ENCODE results near the gene C12orf60.
"Not testable (repeated sequence)": the region's sequence is repeated elsewhere in the genome, so short reads cannot be mapped to it uniquely, and the experiment has no call there.

The C12orf60 gene, protein sequence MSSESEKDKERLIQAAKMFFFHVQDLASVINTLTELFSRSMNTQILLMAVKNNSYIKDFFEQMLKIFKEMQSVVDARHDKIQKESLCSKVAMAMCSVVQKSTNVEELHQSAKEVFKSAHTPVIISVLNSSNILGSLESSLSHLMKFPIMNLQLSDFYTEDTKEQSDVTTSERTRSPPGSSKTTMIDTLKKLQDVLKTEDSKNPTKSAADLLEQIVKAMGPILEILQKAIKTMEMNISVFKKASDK

DNA sequence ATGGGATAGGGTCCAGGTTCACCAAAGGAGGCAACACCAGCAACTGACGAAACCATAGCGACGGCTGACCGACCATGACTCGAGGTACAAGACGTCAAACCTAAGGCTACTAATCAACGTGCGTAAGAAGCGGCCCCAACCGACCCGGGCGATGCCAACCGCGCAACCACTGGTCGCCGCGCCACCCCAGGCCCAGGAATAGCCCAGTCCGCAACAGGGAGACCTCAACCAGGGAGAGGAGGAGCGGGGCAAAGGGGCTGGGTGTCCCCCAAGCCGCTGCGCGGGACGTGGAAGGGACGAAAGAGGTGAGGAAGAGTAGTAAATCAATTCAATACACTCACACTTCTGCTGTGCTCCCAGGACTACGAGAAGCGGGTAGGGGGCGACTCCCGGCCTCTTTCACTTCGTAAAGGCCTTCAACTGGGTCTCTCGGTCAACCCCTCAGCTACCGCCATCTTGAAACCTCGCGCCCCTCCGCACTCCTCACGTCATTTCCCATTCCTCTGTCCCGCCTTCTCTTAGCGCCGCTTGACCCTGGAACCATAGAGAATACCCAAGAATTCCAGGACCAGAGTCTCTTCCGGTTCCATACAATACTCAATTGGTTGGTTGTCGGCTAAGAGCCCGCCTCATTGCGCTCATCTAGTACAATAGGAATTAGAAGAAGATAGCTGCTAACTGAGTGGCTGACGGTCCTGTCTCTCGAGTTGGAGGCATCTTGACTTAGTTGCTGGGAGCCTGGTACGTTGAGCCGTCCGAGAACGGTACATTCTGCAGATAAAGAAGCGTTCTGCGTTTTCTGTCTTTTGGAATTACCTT lies at the start of gene C12orf60, which contains the start of gene WBP11:
Gene C12orf60, plus strand, starts transcription at position 660 of the 819 bp plus-strand sequence. CDS start 19,266 bp downstream, outside the sequence.
Gene WBP11, minus strand, starts transcription at position 468 of the 819 bp plus-strand sequence. CDS start 2,095 bp downstream, outside the sequence.
- DNase-seq, result peak; percentile 31 to 98 (median 89)

DNA sequence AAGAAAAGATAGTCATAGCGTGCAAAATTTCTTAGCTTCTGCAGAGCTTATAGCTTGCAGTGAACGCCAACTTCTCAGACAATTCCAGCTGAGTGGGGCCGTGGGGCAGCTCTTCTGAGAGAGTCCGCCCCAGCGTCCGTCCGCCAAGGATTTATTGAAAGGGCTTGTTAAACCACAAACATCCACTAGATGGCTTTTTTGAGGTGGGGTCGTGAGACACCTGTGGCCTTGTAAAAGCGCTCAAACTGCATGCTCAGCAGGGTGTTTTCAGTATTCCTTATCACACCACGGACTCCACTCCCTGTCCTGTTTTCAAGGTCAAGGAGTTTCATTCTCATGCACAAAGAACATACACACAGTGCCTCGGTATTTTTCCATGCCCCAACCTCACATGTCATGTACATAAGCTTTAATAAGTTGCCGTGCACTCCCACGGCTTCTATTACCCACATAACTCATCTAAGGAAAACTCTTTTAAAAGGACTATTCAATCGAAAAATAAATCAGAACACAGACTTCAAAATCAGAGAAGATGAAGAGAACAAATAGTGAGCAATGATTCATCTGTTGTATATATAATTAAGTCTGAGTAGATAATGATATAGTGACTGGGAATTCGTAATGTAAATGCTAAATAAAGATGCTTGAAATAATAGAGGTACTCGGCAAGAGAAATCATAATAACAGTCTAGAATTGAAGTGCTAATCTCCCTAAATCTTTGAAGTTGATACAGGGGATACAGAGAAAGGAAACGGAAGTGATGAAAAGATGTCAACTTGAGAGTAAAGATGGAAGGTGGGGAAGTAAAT lies 46.9 kb upstream of the C12orf60 start:
- peak in 1 of 51 donors; percentile 28 for DNase-seq

DNA sequence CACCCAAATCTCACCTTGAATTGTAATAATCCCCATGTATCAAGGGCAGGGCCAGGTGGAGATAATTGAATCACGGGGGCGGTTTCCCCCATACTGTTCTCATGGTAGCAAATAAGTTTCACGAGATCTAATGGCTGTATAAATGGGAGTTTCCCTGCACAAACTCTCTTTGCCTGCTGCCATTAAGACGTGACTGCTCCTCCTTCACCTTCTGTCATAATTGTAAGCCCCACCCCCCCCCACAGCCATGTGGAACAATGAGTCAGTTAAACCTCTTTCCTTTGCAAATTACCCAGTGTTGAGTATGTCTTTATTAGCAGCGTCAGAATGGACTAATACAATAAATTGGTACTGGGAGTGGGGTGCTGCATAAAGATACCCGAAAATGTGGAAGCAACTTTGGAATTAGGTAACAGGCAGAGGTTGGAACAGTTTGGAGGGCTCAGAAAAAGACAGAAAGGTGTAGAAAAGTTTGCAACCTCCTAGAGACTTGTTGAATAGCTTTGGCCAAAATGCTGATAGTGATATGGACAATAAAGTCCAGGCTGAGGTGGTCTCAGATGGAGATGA lies 43.7 kb upstream of the C12orf60 start:
- DNase-seq, result not testable (repeated sequence)

DNA sequence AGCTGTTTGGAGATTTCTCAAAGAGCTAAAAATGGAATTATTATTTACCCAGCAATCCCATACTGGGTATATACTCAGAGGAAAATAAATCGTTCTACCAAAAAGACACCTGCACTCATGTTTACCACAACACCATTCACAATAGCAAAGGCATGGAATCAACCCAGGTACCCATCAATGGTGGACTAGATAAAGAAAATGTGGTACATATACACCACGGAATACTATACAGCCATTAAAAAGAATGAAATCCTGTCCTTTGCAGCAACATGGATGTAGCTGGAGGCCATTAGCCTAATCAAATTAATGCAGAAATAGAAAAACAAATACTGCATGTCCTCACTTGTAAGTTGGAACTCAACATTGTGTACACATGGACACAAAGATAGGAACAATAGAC lies 38.1 kb upstream of the C12orf60 start:
- DNase-seq, result no peak

DNA sequence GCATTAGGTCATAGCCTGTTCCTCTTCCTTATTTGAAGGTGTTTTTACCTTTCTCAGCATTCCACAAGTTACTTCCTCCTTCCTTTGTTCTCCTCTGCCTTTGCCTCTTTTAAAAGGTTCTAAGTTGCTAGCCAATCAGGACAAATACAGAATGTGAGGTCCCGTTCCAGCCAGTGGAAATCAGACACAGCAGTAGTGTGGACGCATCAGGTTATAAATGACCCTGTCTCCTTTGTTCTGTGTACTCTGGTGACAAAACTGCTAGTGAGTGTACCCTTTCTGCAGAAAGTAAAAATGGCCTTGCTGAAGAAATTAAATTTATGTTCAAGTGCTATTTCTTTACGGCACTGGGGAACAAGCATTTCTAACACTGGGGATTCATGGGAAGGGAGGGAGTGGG lies 37.5 kb upstream of the C12orf60 start:
- not testable (repeated sequence) for DNase-seq

DNA sequence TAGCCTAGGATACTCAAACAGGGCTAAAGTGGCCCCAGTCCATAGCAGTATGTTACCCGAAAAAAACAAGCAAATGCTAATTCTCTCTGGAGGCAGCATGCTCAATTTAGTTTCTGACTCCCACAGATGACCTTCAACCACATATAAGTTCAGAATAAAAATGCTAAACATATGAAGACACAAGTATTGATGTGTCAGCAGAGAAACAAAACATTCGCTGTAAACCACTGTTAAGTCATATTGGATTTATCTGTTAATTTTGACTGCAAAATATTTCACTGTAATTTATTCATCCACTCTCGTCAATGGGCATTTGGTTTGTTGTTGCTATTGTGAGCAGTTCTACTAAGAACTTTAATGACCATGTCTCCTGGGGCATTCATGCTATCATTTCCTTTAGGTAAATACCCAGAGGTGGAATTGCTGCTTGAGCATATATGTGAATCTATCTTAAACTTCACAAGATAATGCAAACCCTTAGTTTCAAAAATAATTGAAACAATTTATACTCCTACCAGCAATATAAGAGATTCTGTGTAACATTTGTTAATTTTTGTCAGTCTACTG lies 36.7 kb upstream of the C12orf60 start:
- no peak for DNase-seq

DNA sequence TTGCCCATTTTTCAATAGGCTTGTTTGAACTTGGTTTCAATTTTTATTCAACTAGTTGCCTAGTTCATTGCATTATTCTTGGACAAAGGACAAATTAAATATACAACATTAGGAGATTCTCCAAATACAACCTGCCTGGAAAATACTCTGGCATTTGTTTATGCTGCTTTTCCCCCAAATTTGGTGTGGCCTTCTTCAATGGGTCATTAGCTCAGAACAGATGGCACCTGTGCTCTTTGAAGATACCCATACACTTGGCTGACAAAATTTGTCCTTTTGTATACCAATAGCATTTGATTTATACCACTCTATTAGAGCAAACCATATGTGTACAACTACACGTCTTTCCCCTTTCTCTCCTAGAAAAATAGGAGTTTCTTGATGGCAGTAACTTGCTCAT lies 35.9 kb upstream of the C12orf60 start:
- DNase-seq, result no peak

DNA sequence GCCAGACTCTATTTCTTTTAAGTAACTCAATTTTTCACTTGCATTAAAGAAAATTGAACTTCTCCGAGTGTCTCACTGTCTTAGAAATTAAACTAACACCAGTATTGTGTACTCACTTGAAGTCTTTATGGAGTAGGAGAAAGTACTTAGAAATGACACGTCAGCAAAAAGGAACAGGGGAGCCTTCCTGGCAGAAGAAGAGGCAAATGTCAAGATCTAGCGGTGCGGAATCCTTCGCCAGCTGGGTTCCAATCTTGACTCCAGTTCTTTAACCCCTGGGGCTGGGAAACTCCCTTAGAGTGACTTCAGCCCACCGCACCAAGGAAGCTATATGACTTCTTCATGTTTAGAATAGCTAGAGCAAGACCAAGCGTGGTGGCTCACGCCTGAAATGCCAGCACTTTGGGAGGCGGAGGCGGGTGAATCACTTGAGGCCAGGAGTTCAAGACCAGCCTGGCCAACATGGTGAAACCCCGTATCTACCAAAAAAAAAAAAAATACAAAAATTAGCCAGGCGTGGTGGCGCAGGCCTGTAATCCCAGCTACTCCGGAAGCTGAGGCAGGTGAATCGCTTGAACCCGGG lies 34.6 kb upstream of the C12orf60 start:
- no peak for DNase-seq

DNA sequence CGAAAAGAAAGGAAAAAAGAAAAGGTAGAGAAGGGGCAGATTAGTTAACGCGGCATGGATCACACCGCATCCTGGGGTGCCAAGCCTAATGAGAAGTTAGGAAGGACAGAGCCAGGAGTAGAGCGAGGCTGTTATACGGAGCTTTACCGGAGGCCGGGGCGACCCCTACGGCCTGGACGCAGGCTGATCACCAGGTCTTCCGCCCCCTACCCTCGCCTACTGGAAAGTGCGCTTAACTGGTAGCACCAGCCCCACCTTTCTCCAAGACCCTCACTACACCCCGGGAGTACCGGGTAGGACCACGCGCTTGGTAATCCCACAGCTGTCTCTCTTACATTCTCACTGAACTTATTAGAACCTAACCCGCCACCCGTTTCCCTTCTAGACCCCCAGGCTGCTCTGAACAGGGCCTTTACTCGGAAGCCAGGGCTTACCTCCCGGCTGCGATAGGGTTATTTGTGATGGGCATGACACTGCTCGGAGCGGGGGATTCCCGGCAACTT lies 34.0 kb upstream of the C12orf60 start:
- peak in 6 of 51 donors; percentile 13 to 38 (median 29) for DNase-seq

DNA sequence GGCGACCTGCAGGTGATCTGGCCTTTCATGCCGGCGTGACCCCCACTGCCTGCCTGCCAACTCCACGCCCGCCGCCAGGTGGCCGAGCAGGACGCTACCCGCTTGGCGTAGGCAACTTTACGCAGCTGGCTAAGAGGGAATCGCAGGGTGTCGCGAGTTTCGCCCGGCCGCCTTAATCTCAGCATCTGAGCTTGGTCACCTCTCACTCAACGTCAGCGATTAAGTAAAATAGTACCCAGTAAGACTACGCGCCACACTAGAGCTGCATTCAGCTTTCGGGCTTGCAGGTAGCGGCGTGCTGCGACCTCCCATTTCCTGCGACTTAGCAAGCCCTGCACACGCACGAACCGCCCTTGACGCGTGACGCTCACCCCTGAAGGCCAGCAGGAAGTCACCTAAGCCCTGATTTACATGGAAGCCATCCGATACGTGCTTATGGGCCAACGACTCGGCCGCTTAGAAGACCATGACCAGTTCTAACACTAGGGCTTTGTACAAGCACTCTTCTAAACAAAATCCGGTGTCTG lies 33.4 kb upstream of the C12orf60 start:
- peak in 49 of 51 donors; percentile 13 to 83 (median 50) for DNase-seq

DNA sequence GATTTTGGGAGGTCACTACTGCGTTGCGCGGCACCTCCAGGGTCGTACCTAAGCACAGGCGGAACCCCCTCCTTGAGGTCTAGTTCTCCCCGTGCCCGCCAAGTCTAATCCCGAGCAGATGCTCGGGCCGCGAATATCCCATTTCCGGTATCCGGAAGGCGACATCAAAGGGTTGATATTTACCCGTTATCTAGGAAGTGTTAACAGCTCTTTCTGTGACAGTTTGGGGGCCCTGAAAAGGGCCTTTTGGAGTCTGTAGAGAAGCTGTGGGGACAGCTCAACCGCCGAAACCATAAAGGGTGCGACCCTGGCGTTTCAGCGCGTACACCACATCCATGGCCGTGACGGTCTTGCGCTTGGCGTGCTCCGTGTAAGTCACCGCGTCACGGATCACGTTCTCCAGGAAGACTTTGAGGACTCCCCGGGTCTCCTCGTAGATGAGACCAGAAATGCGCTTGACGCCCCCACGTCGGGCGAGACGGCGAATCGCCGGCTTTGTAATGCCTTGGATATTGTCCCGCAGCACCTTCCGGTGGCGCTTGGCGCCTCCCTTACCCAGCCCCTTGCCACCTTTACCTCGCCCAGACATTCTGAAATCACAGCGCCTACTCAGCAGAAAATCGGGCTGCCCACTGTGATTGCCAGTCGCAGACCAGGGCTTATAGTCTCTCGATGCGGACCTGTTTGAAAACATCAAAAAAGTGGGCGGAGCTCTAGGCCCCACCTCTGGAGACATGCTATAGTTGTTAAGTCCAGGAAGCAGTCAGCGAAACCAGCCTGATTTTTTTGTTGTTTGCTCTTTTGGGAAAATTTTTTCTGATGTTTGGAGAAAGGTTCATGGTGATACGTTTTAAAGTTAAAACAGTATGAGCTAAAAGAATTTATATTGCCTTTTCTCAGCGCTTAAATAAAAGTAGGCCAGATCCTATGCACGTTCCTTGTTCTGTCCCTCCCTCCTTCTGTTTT lies 32.7 kb upstream of the C12orf60 start:
- peak; percentile 30 to 93 (median 76) for DNase-seq

DNA sequence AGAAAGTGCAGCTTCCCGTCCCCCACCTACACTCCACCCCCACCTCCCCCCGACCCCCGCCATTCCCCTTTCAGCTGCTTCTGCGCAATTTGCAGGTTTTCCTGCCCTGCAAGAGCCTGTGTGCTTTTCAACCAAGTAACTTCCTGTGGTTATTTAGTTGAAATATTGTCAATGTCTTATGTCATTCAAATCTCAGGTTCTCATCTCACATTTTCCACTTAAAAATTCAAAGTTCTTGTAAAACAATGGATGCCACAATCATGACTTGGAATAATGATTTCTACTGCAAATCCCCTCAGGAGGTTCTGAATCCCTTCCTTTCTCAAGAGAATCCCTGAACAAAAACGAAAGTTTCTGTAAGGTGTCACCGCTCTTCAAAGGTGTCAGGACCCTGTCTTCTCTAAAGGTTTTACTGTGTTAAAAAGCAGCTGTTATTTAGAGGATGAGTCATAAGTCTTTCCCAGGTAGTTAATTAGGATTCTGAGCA lies 31.8 kb upstream of the C12orf60 start:
- DNase-seq, result no peak

DNA sequence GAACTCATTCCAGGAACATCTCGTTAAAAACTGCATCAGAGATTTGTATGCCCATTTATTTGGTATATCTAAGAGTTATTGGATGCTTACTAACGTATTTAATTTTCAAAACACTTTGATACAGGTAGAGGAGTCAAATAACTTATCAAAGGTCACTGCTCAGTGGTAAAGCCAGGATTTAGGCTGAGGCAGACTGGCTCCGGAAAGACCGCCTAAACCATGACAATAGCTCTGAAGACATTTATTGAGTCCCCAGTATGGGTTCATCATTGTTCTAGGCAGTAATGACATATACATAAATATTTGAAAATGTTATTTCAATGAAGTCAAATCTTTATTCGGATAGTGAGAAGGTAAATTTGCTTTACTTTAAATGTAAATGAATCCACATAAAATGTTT lies 30.5 kb upstream of the C12orf60 start:
- DNase-seq, result no peak

DNA sequence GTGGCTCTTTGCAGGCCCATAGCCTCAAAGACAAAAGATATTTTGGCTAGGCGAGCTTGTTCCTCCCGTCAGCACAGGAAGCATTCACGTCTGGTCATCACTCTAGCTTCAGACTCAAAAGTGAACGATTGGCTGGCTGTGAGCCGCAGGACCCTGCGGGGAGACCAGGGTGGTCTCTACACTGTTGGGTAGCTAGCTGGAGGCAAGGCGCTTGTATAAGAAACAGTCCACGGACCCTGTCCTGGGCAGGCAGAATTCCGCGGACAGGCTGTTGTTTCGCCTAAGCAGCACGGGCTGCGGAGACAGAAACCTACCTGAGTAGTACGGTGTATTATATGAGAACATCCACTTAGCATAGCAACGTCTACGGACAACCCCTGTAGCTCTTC lies 29.8 kb upstream of the C12orf60 start:
- DNase-seq, result peak in 5 of 51 donors; percentile 14 to 58 (median 35)

DNA sequence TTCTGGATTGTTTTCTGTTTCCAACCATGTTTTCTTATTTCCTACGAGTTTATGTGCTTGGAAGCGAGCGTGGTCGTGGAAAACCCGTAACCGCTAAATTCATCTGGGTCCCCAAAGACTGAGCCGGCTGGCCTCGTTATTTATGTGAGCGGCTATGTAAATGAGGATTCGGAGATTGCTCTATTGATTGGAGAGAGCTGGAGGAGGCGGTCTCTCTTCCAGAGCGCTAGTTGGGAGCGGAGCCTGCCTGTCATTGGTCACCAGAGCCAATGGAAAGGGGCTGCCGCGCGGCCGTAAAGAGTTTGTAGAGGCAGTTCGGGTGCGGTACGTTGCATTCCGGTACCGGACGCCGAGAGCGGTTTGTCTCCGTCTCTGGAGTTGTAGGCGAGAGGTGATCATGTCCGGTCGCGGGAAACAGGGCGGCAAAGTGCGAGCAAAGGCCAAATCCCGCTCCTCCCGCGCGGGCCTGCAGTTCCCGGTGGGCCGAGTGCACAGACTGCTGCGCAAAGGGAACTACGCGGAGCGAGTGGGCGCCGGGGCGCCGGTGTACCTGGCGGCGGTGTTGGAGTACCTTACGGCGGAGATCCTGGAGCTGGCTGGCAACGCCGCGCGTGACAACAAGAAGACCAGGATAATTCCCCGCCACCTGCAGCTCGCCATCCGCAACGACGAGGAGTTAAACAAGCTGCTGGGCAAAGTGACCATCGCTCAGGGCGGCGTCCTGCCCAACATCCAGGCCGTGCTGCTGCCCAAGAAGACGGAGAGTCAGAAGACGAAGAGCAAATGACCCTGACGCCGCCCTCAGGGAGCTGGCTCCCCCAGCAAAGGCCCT lies 29.2 kb upstream of the C12orf60 start:
- peak; percentile 31 to 96 (median 85) for DNase-seq

DNA sequence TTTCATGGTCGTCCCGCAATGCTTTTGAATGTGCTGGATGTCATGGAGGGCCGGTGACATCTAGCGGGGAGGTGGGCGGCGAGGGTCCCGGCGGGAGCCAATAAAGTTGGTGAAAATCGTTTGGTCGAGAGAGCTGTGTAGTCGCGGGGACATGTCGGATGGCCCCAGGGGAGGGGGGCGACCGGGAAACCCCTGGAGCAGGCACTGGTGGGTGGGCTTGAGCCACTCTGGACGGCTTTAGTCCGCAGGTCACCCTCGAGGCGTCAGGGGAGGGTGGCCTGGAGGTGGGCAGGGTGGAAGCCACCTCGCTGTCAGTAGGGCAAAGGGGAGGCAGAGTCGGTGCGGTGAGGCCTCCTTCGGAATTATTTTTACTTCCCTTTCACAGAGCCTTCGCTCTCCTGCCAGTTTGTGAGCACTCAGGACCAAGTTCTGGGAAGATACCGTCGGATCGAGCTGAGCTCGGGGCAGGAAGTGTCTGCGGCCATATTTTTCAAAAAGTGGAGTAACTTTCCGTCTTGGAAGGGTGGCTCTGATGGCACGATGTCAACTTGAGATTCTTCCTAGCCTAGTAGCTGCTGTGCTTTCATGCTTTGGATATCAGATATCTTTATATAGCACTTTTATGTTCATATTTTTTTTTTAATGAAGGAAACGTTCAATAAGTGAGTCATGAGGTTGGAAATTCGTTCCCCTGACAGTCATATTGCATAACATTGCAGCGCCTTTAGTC lies 28.4 kb upstream of the C12orf60 start:
- peak in 13 of 51 donors; percentile 18 to 63 (median 42) for DNase-seq

DNA sequence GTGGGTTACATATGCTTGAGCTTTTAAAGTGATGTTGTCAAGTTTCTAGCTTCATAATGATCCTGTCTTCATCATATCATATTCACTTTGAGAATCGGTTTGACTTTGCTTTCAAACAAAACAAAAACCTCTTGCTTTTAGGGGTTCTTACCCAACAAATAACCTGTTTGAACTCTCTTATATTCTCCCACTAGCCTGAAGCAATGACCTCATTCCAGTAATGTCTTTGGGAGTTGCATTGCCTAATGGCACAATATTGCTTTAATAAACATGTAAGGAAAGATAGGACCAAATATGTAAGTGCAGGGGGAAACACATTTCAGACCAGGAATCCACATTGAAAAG lies 27.9 kb upstream of the C12orf60 start:
- DNase-seq, result no peak
